Measurements from ENCODE around the gene FUS.
"Not testable (repeated sequence)": the region's sequence is repeated elsewhere in the genome, so short reads cannot be mapped to it uniquely, and the experiment has no call there.

Gene FUS

DNA sequence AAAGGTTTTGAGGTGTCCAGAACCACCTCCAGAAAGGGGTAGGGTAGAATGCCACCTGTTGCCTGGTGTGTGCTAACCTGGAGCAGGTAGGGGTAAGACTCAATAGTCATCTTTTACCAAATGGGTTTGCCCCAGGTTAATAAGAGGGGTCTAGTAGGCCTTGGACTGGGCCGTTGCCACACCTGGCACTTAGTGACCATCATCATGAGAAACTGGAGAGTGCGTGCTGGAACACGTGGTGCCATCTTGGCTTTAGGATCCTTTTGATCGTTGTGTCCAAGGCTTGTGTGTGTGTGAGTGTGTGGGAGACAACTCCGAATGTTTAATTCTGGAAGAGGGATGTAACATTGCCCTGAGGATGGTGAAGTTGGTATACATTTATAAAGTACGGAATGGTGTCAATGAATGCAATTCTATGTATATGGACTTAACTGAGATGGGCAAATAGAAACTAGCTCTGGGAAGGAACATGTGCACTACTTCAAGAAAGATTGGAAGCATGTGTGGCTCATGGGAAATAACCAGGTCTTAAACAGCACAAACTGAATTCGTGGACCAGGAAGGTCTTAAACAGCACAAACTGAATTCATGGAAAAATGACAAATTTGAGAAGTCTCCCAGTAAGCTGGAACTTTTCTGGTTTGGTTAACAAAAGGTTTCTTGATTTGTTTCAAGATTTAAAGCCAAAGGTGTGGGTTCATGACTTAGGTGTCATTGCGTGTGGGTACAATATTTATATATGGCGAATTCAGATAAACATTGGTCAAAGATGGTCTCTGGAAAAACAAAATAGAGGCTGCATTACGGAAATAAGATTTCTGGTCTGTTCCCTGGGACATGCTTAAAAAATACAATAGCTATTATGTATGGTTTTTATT is 7.2 kb downstream of the FUS start:
- no peak for DNase-seq (ENCODE audit: low read depth)

DNA sequence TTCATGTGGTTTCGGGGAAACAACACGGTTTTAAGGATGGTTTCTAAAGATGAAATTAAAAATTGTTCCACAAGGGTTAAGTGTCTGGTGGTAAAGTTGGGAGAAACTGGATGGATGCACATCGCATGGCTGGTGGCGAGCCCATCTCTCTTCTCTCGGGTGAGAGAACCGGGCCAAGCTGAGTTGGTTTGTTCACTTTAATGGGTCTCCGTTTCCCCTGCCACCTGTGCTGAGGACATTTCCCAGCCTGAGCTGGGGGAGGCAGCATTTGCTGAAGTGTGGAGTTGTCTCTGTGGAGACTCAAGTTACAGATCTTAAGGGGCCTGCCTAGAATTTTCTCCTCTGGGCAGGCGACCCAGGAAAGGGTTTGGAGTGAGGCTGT is 7.9 kb downstream of the FUS start:
- no peak for DNase-seq (ENCODE audit: low read depth)

DNA sequence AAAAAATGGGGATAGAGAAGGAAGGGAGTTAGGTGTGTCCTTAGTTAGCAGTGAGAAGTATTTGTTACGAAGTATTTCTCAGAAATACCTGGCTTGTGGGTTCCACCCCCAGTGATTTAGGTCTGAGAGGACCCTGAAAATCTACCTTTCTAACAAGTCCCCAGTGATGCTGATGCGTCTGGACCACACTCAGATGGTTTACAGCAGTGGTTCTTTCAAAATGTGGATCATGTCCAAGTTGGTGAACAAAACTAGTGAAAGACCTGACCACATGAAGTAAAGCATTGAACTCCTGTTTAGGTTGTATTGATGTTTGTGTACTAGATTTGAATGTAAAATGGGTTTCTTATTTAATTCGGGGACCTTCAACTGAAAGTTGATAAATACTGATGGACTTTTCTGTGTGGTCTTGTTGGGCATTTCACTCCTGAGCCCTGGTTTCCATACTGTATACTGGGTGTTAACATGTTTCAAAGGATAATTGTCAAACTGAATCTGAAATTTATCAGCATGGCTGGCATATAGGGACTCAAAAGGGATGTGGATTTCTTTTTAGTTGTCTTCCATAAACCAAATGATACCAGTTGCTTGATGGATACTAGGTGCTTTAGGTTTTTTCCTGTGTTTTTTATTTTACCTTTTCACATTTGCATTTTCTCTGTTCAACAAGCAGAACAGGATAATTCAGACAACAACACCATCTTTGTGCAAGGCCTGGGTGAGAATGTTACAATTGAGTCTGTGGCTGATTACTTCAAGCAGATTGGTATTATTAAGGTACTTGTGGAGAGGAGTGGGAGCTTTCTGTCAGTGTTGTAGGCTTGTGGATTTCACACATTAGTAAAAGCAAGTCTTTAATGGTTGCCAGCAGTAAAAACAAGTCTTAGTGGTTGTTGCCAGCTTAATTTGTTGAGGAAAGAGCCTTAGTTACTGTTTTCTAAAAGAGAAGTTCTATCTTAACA is 8.8 kb downstream of the FUS start:
- DNase-seq (ENCODE audit: low read depth), result no peak

DNA sequence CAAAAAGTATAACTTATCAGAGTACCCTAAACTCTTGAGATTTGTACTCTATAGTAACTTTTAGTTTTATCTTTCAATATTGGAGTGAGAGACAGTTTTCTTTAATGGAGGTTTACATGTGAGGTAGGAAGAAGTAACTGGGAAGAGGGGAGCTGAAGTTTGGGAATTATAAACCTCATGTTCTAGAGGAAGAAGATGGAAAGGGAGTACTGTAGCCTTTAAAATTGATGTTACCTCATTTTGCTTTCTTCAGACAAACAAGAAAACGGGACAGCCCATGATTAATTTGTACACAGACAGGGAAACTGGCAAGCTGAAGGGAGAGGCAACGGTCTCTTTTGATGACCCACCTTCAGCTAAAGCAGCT is 9.5 kb downstream of the FUS start:
- no peak for DNase-seq (ENCODE audit: low read depth)

DNA sequence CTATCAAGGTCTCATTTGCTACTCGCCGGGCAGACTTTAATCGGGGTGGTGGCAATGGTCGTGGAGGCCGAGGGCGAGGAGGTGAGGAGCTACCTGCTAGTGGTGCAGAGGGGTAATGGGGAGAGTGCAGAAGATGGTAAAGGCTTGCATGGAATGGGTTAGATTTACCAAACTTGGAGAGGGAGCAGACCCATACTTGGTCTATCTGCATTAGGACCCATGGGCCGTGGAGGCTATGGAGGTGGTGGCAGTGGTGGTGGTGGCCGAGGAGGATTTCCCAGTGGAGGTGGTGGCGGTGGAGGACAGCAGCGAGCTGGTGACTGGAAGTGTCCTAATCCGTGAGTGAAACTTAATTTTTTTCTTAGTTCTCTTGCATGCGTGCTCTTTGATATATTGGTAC is 10.1 kb downstream of the FUS start:
- no peak for DNase-seq (ENCODE audit: low read depth)

DNA sequence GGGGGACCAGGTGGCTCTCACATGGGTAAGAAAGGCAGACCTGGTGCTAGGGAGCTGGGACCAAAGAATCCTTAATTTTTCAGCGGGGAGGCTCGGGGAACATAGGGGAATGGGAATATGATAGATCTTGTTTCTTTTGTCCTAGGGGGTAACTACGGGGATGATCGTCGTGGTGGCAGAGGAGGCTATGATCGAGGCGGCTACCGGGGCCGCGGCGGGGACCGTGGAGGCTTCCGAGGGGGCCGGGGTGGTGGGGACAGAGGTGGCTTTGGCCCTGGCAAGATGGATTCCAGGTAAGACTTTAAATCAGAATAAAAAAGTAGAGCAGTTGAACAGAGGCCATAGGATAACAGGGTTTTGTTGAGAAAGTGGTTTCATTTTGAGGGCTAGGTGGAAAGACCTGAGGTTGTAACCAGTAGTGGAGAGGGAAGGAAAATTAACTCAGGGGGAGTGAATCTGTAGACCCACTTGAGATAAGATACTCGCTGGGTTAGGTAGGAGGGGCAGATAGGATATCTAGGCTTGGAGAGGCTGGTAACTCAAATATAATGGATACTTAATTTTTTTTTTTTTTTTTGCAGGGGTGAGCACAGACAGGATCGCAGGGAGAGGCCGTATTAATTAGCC is 11.0 kb downstream of the FUS start:
- DNase-seq (ENCODE audit: low read depth), result no peak

DNA sequence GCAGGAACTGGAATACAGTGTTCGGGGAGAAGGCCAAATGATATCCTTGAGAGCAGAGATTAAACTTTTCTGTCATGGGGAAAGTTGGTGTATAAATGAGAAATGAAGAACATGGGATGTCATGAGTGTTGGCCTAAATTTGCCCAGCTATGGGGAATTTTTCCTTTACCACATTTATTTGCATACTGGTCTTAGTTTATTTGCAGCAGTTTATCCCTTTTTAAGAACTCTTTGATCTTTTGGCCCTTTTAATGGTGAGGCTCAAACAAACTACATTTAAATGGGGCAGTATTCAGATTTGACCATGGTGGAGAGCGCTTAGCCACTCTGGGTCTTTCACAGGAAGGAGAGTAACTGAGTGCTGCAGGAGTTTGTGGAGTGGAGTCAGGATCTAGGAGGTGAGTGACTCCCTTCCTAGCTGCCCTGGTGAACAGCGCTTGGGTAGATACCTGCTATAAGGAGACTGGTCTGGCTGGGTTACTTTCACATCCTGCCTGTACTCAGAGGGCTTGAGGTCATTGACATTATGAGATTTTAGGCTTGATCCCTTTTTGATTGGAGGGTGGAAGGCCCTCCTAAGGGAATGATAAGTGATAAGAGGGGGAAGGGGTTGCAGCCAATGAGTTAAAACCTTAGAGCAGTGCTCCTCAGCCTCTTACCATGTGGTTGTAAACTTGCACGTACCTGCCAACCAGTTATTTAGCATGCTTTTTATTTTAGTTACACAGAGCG is 11.9 kb downstream of the FUS start:
- DNase-seq (ENCODE audit: low read depth), result no peak

DNA sequence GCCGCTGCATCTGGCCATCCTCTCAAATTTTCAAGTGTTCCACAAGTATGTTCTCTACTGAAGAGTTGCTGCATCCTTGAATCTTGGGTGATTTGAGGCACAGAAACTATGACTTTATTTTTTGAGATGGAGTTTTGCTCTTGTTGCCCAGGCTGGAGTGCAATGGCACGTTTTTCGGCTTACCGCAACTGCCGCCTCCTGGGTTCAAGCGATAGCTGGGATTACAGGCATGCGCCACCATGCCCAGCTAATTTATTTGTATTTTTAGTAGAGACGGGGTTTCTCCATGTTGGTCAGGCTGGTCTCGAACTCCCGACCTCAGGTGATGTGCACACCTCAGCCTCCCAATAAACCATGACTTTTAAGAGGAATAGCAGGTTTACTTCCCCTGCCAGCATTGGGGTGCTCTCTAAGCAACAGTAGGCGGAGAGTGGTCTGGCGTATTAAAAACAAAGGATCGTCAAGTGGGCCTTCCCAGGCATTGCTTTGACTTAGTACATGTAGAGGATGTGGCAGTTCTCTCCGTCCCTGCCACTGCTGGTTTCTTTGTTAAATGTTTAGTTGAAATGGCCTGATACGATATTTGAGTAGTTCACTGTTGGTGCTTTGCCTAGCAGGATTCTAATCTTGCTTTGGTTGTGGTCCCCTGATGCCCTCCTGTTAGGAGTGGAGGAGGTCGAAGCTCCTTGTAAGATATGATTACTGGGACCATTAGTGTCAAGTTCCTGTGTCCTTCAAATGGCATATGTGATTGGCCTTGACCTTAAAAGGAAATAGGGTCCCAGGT is 13.1 kb downstream of the FUS start:
- no peak for DNase-seq (ENCODE audit: low read depth)

DNA sequence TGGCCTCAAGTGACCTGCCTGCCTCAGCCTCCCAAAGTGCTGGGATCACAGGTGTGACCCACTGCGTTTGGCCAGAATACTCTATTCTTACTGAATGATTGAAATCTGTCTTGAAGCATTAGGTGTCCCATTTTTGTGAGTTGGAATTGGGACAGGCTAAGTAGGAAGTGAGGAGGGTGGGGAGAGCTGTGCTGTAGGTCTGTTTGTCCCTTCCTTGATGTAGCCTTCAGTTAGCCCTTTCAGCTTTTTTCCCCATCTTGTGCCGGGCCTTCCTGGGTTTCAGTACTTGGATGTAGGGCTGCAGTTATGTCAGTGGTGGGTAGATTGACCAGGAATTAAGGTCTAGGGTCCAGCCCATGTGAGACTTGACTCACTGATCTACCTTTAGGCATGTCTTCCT is 13.9 kb downstream of the FUS start:
- DNase-seq (ENCODE audit: low read depth), result no peak

DNA sequence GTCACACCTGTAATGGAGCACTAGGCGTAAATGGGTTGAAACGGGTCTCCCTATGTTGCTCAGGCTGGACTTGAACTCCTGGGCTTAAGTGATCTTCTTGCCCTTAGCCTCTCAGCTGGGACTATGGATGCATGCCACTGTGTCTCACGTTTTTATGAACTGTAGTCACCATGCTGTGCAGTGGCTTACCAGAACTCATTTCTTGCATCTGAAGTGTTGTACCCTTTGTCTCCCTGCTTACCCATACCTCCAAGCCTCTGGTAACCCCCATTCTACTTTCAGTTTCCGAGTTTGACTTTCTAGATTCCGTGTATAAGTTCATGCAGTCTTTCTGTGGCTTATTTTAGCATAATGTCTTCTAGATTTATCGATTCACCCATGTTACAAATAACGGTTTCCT is 15.0 kb downstream of the FUS start:
- DNase-seq (ENCODE audit: low read depth), result no peak

DNA sequence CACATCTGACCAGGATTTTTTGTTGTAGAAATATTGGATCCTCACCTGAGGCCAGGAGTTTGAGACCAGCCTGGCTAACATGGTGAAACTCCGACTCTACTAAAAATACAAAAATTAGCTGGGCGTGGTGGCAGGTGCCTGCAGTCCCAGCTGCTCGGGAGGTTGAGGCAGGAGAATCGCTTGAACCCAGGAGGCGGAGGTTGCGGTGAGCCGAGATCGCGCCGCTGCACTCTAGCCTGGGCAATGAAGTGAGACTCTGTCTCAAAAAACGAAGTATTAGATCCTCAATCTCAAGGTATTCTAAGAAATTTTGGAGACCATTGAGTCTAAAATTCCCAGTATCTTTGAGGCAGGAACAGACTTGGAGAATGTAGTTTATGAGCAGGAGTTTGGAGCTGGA is 15.9 kb downstream of the FUS start:
- DNase-seq (ENCODE audit: low read depth), result not testable (repeated sequence)

DNA sequence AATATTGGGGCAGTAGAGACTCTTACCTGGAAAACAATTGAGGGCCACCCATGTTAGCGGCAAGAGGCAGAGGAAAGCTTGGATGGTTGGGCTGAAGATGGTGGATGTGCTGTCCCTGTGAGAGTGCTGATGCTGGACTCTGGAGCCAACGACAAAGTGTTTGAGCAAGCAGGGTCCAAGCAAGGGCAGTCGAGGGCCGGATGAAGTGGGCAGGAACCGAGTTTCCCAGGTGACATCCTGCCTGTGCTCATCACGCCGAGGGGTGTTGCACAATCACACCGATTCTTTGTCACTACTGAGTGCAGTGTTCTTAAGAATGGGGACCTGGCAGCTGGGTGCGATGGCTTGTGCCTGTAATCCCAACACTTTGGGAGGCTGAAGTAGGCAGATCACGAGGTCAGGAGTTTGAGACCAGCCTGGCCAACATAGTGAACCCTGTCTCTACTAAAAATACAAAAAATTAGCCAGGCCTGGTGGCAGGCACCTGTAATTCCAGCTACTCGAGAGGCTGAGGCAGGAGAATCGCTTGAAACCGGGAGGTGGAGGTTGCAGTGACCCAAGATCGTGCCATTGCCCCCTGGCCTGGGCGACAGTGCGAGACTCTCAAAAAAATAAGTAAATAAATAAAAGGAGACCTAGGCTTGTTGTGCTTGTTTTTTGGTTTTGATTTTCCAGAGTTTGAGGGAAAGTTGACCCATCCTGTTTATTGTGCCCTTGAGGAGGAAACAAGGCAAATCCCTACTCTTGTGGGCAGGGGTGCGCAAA is 16.6 kb downstream of the FUS start:
- no peak for DNase-seq (ENCODE audit: low read depth)

DNA sequence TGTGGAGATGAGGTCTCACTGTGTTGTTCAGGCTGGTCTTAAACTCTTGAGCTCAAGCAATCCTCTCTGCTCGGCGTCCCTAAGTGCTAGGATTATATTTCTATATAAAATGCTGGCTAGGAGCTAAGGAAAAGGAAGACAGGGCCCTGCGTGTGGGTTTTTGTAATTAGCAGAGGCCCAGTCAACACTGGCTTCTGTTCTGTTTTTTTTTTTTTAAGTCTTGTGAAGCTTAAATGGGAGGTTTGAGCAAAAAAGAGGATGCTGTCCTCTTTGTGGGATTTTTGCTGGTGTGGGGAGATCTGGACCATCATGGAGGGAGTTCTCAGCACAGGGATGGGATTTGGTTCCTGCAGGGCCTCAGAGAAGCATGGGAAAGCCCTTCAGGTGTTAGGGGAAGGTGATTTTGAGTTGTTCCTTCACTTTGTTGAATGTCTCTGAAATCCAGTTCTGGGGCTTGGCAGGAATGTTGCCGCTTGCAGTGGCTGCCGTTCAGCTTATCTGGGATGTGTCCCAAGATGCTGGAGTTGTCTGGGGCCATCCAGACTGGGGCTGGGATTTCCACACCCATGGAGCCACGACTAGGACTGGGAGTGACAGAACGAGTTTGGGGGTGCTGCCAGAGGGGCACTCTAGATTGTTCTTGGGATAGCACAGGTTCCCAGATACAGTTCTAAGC is 18.4 kb downstream of the FUS start:
- no peak for DNase-seq (ENCODE audit: low read depth)

DNA sequence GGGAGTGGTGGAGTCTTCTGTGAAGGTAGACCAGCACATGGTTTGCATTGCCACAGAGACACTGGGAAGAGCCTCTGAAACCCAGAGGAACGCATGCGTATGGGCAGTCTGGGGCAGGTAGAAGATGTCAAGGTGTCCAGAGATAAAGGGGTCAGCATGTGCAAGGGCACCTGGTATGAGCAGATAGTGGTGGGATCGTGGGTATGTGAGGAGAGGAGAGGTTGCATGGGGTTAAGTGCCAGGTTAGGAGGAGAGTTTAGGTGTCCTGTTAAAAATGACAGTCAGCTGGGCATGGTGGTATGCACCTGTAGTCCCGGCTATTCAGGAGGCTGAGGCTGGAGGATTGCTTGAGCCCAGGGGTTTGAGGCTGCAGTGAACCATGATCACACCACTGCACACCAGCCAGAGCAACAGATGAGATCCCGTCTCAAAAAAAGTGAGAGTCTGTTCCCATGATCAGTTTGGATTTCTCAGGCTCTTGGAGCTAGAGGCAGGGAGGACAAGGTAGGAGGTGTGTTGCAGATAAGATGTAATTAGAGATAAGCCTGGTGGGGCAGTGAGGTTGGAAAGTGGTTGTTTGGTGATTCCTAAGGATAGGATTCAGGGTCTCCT is 19.6 kb downstream of the FUS start:
- no peak for DNase-seq (ENCODE audit: low read depth)

DNA sequence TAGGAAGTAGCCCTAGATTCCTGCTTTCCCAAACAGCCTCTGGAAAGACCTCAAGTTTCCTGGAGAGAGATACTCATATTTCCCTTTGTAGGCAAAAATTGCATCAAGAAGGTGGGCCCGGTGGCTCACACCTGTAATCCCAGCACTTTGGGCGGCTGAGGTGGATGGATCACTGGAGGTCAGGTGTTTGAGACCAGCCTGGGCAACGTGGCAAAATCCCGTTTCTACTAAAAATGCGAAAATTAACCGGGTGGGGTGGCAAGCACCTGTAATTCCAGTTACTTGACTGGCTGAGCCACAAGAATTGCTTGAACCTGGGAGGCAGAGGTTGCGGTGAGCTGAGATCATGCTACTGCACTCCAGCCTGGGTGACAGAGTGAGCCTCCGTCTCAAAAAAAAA is 20.2 kb downstream of the FUS start:
- not testable (repeated sequence) for DNase-seq (ENCODE audit: low read depth)

DNA sequence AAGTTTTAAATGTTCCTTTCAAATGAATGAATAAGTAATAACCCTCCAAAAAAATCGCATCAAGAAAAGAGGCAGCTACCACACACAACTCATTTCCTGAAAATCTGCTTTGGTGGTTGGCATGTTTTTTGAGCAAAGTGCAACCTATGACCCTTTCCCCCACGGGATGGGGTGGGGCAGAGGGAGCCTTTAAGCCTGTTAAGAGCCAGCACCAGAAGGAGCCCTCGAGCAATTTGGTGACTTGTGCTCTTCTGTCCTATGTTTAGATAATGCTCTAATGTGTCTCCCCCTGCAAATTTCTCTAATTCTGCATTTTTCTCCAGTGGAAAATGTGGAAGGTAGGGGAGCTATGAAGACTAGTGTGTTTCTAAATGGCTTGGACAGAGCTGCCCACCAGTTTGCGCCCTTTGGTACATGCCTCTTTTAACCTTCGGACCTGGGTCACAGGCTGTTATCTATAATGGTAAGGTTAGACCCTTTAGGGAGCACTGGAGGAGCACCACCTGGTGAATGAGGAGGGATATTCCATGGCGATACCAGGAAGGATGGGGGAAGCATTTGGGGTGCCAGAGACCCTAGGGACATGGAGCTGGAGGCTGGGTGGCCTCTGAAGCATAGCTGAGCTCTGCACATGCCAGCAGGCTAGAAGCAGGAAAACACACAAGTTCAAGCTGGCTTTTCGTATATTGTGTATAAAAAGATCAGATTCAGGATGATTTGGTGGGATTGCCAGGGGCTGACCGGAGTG is 21.1 kb downstream of the FUS start:
- no peak for DNase-seq (ENCODE audit: low read depth)

DNA sequence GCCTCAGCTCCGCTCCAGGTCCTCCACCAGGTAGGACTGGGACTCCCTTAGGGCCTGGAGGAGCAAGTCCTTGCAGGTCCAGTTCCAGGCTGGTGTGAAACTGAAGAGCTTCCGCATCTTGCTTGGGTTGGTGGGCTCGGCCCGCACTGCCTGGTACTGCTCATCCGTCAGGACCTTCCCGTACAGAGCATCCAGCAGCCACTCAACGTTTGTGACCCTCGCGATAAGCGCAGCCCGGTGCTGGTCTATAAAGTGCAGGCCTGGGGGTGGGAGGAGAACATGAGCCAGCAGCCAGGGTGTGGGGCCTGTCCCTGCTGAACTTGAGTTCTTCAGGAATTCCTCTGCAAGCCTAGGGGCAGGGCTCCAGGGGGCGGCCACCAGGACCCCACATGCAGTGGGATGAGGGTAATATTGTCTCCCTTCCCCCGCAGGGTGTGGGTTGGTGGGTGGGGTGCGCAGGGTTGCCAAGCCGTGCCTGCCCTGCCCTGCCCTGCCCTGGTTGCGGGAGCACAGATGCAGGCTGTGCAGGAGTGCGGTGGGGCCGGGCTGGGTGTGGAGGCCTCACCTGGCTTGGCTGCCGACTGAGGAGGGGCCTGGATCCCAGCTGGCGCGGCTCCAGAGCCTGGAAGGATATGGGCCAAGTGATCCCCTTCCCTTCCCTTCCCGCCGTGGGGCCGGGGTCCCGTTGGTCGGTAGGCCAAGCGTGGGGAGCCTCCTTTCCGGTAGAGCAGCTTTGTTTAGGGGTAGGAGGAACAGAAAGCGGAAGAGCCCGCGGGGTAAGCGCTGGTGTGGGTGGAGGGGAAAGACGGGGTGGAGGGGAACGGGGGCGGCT is 21.9 kb downstream of the FUS start:
- no peak for DNase-seq (ENCODE audit: low read depth)

Data from stimulated activated CD8-positive, alpha-beta memory T cell treated with anti-CD3 and anti-CD28 coated beads, Interleukin-15, amount 100 ng/mL, for 1 hour (primary cell).